Endodermal cell (in vitro differentiated cells): ENCODE data around the gene PLA2G7. TPM values are rescaled to one million over a fixed set of nuclear protein-coding genes. Genes with fewer than 3 reads are reported as not detected.

Source experiments
- DNase-seq: peaks from one replicate; pipeline ENCODE4 v3.0.0-alpha.2; 2017
- H3K27ac ChIP-seq: 2 replicates; pipeline ENCODE4 v1.5.1; 2013; ENCODE audit warnings: mild to moderate bottlenecking, low read depth, low read length, moderate library complexity
- H3K27me3 ChIP-seq: 2 replicates; pipeline ENCODE4 v1.6.1; 2013; ENCODE audit warnings: mild to moderate bottlenecking, low read length, moderate library complexity; ENCODE audit not compliant: insufficient read depth, control insufficient read depth, poor library complexity, severe bottlenecking
- H3K36me3 ChIP-seq: 2 replicates; pipeline ENCODE4 v1.7.0; 2013; ENCODE audit warnings: mild to moderate bottlenecking, low read length, moderate library complexity; ENCODE audit not compliant: control insufficient read depth, insufficient read depth
- H3K4me1 ChIP-seq: one replicate; pipeline ENCODE4 v1.7.0; 2013; ENCODE audit warnings: low read length; ENCODE audit not compliant: control insufficient read depth, insufficient read depth
- H3K4me3 ChIP-seq: 2 replicates; pipeline ENCODE4 v1.5.1; 2013; ENCODE audit warnings: mild to moderate bottlenecking, low read length, moderate library complexity
- H3K9ac ChIP-seq: 2 replicates; pipeline ENCODE4 v1.6.1; 2013; ENCODE audit warnings: mild to moderate bottlenecking, low read length, moderate library complexity; ENCODE audit not compliant: poor library complexity, severe bottlenecking; ENCODE audit errors: extremely low read depth
- H3K9me3 ChIP-seq: 2 replicates; pipeline ENCODE4 v1.6.1; 2013; ENCODE audit warnings: mild to moderate bottlenecking, low read length, moderate library complexity; ENCODE audit not compliant: control insufficient read depth
- H3K27ac Mint-ChIP-seq: 2 replicates; pipeline ENCODE4 v1.8.0; 2020; ENCODE audit warnings: mixed read lengths
- H3K27me3 Mint-ChIP-seq: 2 replicates; pipeline ENCODE4 v1.8.0; 2021; ENCODE audit warnings: mild to moderate bottlenecking, mixed read lengths; ENCODE audit not compliant: insufficient read depth
- H3K36me3 Mint-ChIP-seq: 2 replicates; pipeline ENCODE4 v1.8.0; 2020; ENCODE audit warnings: low read depth, mixed read lengths
- H3K4me1 Mint-ChIP-seq: 2 replicates; pipeline ENCODE4 v1.8.0; 2020; ENCODE audit warnings: mixed read lengths
- H3K4me3 Mint-ChIP-seq: 2 replicates; pipeline ENCODE4 v1.8.0; 2020; ENCODE audit warnings: mild to moderate bottlenecking, moderate library complexity, mixed read lengths
- H3K9me3 Mint-ChIP-seq: 2 replicates; pipeline ENCODE4 v1.8.0; 2020; ENCODE audit warnings: mild to moderate bottlenecking, mixed read lengths
- WGBS, 2 experiments: methylation state at CpG; one replicate each; pipeline versions ENCODE4 v1.1.5 to v1.1.7; 2013; ENCODE audit warnings: missing lambda C conversion rate in 2 of 2, mixed read lengths in 1 of 2; ENCODE audit not compliant: insufficient coverage in 1 of 2, insufficient read length in 1 of 2; 5-methylcytosine and 5-hydroxymethylcytosine counted together
- total RNA-seq, 2 donors: library from RNA; stranded (reverse); fragmentation: NEBNext Ultra II Directional in 1 of 2; extraction: Animal tissue kit (Norgen Biotek cat#: 25700) in 1 of 2; gene quantifications; 2 replicates in 1 of 2; 3 replicates in 1 of 2; pipeline ENCODE4 v1.2.1, GENCODE V29; 2021
- TF ChIP-seq, protein P1 (sequence below): fragments of 200-600 bp; sonication (generic); conservative IDR thresholded peaks from 2 replicates; pipeline ENCODE4 v1.5.0; 2021; ENCODE audit warnings: antibody characterized with exemption, mild to moderate bottlenecking

PLA2G7 gene
- total RNA-seq, 2 donors from 2014 or later: 1.1 to 3.2 TPM

DNA sequence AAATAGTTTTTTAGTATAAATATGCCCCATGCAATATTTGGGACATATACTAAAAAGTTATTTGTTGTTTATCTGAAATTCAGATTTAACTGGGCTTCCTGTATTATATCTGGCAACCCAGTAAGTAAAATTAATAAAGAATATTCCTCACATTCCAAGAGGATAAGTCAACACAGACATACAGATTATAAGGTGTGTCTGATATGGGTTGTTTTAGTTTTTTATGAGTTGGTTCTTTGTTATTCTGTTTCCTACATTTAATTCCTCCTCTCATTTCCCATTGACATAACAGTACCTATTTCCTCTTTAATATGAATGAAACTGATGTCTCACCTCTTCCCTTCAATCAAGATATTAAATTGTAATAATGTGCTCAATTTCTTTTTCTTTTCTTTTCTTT, 1.7 kb upstream of the PLA2G7 start:
- H3K4me1 Mint-ChIP-seq: peaks cover 2% of the 10 kb centered on the region
- H3K27me3 Mint-ChIP-seq: peaks cover 30% of the 10 kb centered on the region
- H3K36me3 Mint-ChIP-seq: no peaks in the 10 kb centered on the region

DNA sequence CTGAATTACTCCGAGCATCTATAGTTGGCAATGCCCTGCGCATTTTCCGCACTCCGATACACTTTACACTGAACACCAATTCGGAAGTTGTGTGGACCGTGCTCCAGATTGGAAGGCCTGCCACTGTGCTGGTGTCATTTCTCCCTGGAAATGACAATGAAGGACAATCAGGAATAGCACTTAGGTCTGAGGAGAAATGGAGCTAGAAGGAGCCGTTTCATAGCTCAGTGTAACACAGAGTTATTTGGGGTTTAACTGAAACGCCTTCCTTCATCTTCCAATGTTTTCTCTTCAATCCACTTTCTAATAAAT, 501 bp upstream of the PLA2G7 start:
- Histone ChIP-seq H3K36me3 (no peaks in the 10 kb centered on the region), H3K27ac (no peak overlapping the region), H3K9me3 (no peaks in the 10 kb centered on the region), H3K4me1 (no peaks in the 10 kb centered on the region), H3K27me3 (peaks cover 26% of the 10 kb centered on the region), H3K4me3 (peak overlapping the region; percentile 85), H3K9ac (no peak overlapping the region)
- Mint-ChIP-seq H3K9me3 (no peaks in the 10 kb centered on the region), H3K4me1 (peaks cover 2% of the 10 kb centered on the region), H3K27ac (no peak overlapping the region), H3K36me3 (no peaks in the 10 kb centered on the region), H3K27me3 (peaks cover 30% of the 10 kb centered on the region), H3K4me3 (peak overlapping the region; percentile 69)
- TF ChIP-seq, protein P1, sequence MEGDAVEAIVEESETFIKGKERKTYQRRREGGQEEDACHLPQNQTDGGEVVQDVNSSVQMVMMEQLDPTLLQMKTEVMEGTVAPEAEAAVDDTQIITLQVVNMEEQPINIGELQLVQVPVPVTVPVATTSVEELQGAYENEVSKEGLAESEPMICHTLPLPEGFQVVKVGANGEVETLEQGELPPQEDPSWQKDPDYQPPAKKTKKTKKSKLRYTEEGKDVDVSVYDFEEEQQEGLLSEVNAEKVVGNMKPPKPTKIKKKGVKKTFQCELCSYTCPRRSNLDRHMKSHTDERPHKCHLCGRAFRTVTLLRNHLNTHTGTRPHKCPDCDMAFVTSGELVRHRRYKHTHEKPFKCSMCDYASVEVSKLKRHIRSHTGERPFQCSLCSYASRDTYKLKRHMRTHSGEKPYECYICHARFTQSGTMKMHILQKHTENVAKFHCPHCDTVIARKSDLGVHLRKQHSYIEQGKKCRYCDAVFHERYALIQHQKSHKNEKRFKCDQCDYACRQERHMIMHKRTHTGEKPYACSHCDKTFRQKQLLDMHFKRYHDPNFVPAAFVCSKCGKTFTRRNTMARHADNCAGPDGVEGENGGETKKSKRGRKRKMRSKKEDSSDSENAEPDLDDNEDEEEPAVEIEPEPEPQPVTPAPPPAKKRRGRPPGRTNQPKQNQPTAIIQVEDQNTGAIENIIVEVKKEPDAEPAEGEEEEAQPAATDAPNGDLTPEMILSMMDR: no peak
- DNase-seq: no peak
- 10 to 38% methylated on average over 2 to 8 of the region's 8 CpGs for WGBS, 2 experiments

More for the DNA sequence above, 1.7 kb upstream of the PLA2G7 start:
- DNase-seq: no peak
- H3K4me3 Mint-ChIP-seq: no peak overlapping the region
- no peak overlapping the region for H3K9ac ChIP-seq
- no peaks in the 10 kb centered on the region for H3K36me3 ChIP-seq
- H3K9me3 Mint-ChIP-seq: no peaks in the 10 kb centered on the region
- H3K4me3 ChIP-seq: no peak overlapping the region
- H3K27ac Mint-ChIP-seq: no peak overlapping the region
- no peaks in the 10 kb centered on the region for H3K9me3 ChIP-seq
- H3K4me1 ChIP-seq: no peaks in the 10 kb centered on the region
- H3K27me3 ChIP-seq: peaks cover 26% of the 10 kb centered on the region
- H3K27ac ChIP-seq: no peak overlapping the region
- TF ChIP-seq, protein P1: no peak

DNA sequence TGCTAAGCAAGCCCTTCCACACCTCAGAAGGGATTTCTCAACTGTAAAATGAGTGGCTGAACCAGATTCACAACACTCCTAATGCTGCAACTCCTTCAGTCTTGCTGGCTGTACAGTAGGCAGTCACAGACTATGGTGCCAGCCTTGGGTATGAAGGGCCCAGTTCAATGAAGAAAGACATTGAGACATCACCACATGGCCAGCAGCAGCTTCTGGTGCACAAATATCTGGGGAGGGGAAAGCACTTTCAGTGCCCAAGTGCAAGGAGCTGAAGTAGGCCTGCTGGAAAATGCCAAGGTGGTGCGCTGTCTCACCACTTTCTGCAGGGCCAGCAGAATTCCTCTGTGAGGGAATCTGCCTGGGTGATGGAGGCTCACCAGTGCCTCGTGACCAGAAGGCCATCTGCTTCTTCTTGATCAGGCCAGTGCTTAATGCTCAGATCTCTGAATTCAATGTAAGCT, 1.8 kb downstream of the PLA2G7 start:
- Histone ChIP-seq H3K36me3 (no peaks in the 10 kb centered on the region), H3K9me3 (no peaks in the 10 kb centered on the region), H3K27ac (no peak overlapping the region), H3K4me3 (no peak overlapping the region), H3K27me3 (peaks cover 26% of the 10 kb centered on the region), H3K4me1 (no peaks in the 10 kb centered on the region), H3K9ac (no peak overlapping the region)
- H3K27ac Mint-ChIP-seq: no peak overlapping the region
- no peak for DNase-seq
- no peaks in the 10 kb centered on the region for H3K9me3 Mint-ChIP-seq
- no peaks in the 10 kb centered on the region for H3K36me3 Mint-ChIP-seq
- TF ChIP-seq, protein P1: no peak
- H3K4me1 Mint-ChIP-seq: peaks cover 2% of the 10 kb centered on the region
- H3K27me3 Mint-ChIP-seq: peaks cover 31% of the 10 kb centered on the region
- WGBS, 2 experiments: 74 to 85% methylated on average over 2 of the region's 2 CpGs
- no peak overlapping the region for H3K4me3 Mint-ChIP-seq
